GM12865 (cell line): ENCODE measurements around the gene CCDC40.

Experiments
- DNase-seq: peaks from one replicate; pipeline ENCODE4 v3.0.0; 2010; ENCODE audit warnings: low read depth
- H3K4me3 ChIP-seq: 2 replicates; pipeline ENCODE4 v1.5.1; 2011; ENCODE audit warnings: mild to moderate bottlenecking, low read depth, low read length, control low read depth
- TF ChIP-seq, protein P1 (sequence below): IDR thresholded peaks from 2 replicates; pipeline ENCODE4 v1.5.1; 2011; ENCODE audit warnings: low read length, control low read depth, low read depth, inconsistent platforms; ENCODE audit not compliant: insufficient read depth; ENCODE audit errors: missing control alignments

The CCDC40 gene

GRCh38 chr17:80024206-80024972 lies 12.1 kb upstream of the CCDC40 start:
- H3K4me3 ChIP-seq = no peak overlapping the region
- TF ChIP-seq, protein P1, sequence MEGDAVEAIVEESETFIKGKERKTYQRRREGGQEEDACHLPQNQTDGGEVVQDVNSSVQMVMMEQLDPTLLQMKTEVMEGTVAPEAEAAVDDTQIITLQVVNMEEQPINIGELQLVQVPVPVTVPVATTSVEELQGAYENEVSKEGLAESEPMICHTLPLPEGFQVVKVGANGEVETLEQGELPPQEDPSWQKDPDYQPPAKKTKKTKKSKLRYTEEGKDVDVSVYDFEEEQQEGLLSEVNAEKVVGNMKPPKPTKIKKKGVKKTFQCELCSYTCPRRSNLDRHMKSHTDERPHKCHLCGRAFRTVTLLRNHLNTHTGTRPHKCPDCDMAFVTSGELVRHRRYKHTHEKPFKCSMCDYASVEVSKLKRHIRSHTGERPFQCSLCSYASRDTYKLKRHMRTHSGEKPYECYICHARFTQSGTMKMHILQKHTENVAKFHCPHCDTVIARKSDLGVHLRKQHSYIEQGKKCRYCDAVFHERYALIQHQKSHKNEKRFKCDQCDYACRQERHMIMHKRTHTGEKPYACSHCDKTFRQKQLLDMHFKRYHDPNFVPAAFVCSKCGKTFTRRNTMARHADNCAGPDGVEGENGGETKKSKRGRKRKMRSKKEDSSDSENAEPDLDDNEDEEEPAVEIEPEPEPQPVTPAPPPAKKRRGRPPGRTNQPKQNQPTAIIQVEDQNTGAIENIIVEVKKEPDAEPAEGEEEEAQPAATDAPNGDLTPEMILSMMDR = no peak
- DNase-seq = no peak

GRCh38 chr17:80025140-80025539 lies 11.3 kb upstream of the CCDC40 start:
- no peak overlapping the region for H3K4me3 ChIP-seq
- TF ChIP-seq, protein P1 = no peak
- no peak for DNase-seq

DNA sequence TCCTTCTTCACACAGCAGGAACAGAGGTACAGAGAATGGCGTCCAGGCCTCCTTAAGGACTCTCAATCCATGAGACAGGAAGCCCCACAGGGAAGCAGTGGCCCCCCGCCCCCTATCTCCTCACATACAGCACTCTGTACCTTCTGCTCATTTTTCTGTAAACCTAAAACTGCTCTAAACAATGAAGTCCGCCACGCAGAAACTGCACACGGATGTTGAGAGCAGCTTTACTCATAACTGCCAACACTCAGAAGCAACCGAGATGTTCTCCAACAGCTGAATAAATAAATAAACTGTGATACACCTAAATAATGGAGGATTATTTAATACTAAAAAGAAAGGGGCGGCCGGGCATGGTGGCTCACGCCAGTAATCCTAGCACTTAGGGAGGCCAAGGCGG lies 10.6 kb upstream of the CCDC40 start:
- H3K4me3 ChIP-seq = no peak overlapping the region
- no peak for DNase-seq
- TF ChIP-seq, protein P1 = no peak

DNA sequence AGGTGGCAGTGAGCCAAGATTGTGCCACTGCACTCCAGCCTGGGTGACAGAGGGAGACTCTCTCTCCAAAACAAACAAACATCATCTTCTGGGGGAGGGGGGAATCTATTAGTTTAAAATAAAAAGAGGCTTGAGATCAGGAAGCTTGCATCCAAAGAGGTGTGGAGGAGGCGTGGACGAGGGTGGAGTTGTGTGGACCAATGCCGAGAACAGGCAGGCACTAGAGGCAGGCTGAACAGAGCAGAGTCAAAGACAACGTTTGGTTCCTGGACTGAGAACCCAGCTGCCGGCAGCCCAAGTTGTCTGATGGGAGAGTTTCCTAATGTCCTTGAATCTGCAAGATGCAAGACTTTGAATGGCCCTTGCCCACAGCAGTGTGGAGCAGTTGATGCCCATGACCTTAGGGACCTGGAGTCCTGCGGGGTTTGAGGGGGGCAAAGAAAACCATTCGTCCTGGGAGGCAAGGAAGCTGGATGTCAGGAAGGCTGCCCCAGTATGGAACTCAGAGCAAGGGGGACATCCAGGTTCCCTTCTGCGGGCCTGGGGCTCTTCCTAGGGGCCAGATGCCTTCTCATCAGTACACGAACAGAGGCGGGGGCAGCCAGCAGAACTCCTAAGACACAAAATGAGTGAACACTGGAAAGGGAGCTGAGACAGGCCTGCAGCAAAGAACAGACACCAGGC lies 9.9 kb upstream of the CCDC40 start:
- no peak overlapping the region for H3K4me3 ChIP-seq
- DNase-seq = no peak
- TF ChIP-seq, protein P1 = no peak

DNA sequence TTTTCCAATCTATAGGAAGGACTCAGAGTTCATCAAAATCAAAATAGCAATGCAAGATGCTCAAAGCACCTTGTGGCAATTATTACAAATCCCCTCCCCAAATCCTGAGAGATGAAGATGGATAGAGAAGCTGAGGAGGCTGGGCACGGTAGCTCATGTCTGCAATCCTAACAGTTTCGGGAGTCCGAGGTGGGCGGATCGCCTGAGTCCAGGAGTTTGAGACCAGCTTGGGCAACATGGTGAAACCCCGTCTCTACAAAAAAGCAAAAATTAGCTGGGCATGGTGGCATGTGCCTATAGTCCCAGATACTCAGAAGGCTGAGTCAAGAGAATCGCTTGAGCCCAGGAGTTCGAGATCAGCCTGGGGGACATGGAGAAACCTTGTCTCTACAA lies 9.4 kb upstream of the CCDC40 start:
- DNase-seq = no peak
- TF ChIP-seq, protein P1 = no peak
- H3K4me3 ChIP-seq = no peak overlapping the region

GRCh38 chr17:80028030-80028429 lies 8.4 kb upstream of the CCDC40 start:
- H3K4me3 ChIP-seq = no peak overlapping the region
- no peak for DNase-seq
- TF ChIP-seq, protein P1 = no peak
